H1 (cell line): Measurements from ENCODE around the gene NBEA. TPM values are rescaled to one million over a fixed set of nuclear protein-coding genes. Genes with fewer than 3 reads are reported as not detected.

Source experiments
- CTCF ChIA-PET: fragments of 300-600 bp; sonication (Branson Sonifier 250); formaldehyde crosslinking; loops from one replicate; lab custom pipeline; 2021; ENCODE audit not compliant: partially characterized antibody; lab: Charles Lee
- POLR2A ChIA-PET: fragments of 300-600 bp; sonication (Branson Sonifier 250); formaldehyde crosslinking; loops from one replicate; lab custom pipeline; 2021; ENCODE audit warnings: inconsistent platforms; ENCODE audit not compliant: partially characterized antibody; lab: Charles Lee
- DNase-seq, 2 experiments: peaks; one replicate each; pipeline versions ENCODE4 v3.0.0 to v3.0.0-alpha.2; 2010 to 2022; ENCODE audit warnings: low spot score in 2 of 2, low read depth in 1 of 2, mixed read lengths in 1 of 2
- FAIRE-seq: peaks from 2 replicates; lab custom pipeline; 2011; peaks lifted over from hg19 to GRCh38; lab: Jason Lieb, UNC
- H2AFZ ChIP-seq: 2 replicates; pipeline ENCODE4 v1.8.1; 2012; ENCODE audit warnings: low read length, inconsistent platforms
- H2AK5ac ChIP-seq: 2 replicates; pipeline ENCODE4 v1.6.1; 2013; ENCODE audit warnings: low read depth, low read length
- H2BK120ac ChIP-seq: replicated peaks from 2 replicates; pipeline ENCODE3; 2013; ENCODE audit warnings: low read depth, low read length, inconsistent platforms
- H2BK12ac ChIP-seq: 2 replicates; pipeline ENCODE4 v1.6.1; 2013; ENCODE audit warnings: low read depth, low read length
- H2BK15ac ChIP-seq: 2 replicates; pipeline ENCODE4 v1.6.1; 2013; ENCODE audit warnings: low read length
- H2BK20ac ChIP-seq: 2 replicates; pipeline ENCODE4 v1.6.1; 2013; ENCODE audit warnings: low read length
- H2BK5ac ChIP-seq: 2 replicates; pipeline ENCODE4 v1.6.1; 2013; ENCODE audit warnings: low read depth, low read length
- H3K14ac ChIP-seq: 2 replicates; pipeline ENCODE4 v1.6.1; 2013; ENCODE audit warnings: inconsistent platforms; ENCODE audit not compliant: insufficient read length
- H3K18ac ChIP-seq: 2 replicates; pipeline ENCODE4 v1.6.1; 2013; ENCODE audit warnings: low read length; ENCODE audit errors: extremely low read depth
- H3K23ac ChIP-seq: 2 replicates; pipeline ENCODE4 v1.6.1; 2013; ENCODE audit warnings: inconsistent platforms; ENCODE audit not compliant: insufficient read length
- H3K23me2 ChIP-seq: 2 replicates; pipeline ENCODE4 v1.6.1; 2013; ENCODE audit warnings: low read depth, low read length
- H3K27ac ChIP-seq: 2 replicates; pipeline ENCODE4 v1.6.1; 2011; ENCODE audit warnings: low read depth, low read length, inconsistent platforms
- H3K27me3 ChIP-seq, 4 experiments: replicated peaks in 1 of 4; 1 replicate in 1 of 4; 2 replicates in 3 of 4; pipeline versions ENCODE4 v1.6.1 to v1.8.1; 2011 to 2013; ENCODE audit warnings: low read length in 3 of 4, mild to moderate bottlenecking in 3 of 4, inconsistent platforms in 2 of 4, mixed read lengths in 2 of 4, moderate library complexity in 1 of 4; ENCODE audit not compliant: control insufficient read depth in 3 of 4, insufficient read depth in 3 of 4; ENCODE audit errors: extremely low read depth in 1 of 4
- H3K36me3 ChIP-seq, 4 experiments: 2 replicates each; pipeline versions ENCODE4 v1.6.1 to v1.8.1; 2011 to 2013; ENCODE audit warnings: mild to moderate bottlenecking in 4 of 4, low read length in 3 of 4, moderate library complexity in 2 of 4, control low read depth in 1 of 4, inconsistent platforms in 1 of 4; ENCODE audit not compliant: insufficient read depth in 4 of 4, control insufficient read depth in 2 of 4
- H3K4ac ChIP-seq: replicated peaks from 2 replicates; pipeline ENCODE3; 2013; ENCODE audit warnings: low read length, low read depth, mixed read lengths, inconsistent platforms; ENCODE audit not compliant: insufficient read length
- H3K4me1 ChIP-seq, 4 experiments: replicated peaks in 1 of 4; 1 replicate in 1 of 4; 2 replicates in 3 of 4; pipeline versions ENCODE4 v1.6.1 to v1.8.1; 2011 to 2013; ENCODE audit warnings: low read length in 3 of 4, inconsistent platforms in 2 of 4, mixed read lengths in 1 of 4; ENCODE audit not compliant: insufficient read depth in 4 of 4, control insufficient read depth in 3 of 4
- H3K4me2 ChIP-seq, 2 experiments: 2 replicates each; pipeline versions ENCODE4 v1.6.1 to v1.8.1; 2011 to 2013; ENCODE audit warnings: low read depth in 2 of 2, low read length in 2 of 2, control low read depth in 1 of 2, inconsistent platforms in 1 of 2, mild to moderate bottlenecking in 1 of 2; ENCODE audit not compliant: insufficient read depth in 1 of 2
- H3K4me3 ChIP-seq, 4 experiments: fragments of 200-600, 300-600 bp in 1 of 4; sonication (generic), shearing (Covaris generic), sonication (Bioruptor Twin) in 1 of 4; 2 replicates each; pipeline versions ENCODE4 v1.5.1 to v1.8.1; 2011 to 2016; ENCODE audit warnings: low read length in 4 of 4, low read depth in 3 of 4, control low read depth in 2 of 4, inconsistent platforms in 2 of 4, mild to moderate bottlenecking in 2 of 4, mixed read lengths in 1 of 4, moderate library complexity in 1 of 4; ENCODE audit not compliant: insufficient read depth in 2 of 4; ENCODE audit errors: extremely low read depth in 1 of 4
- H3K56ac ChIP-seq: replicated peaks from 2 replicates; pipeline ENCODE3; 2013; ENCODE audit warnings: low read depth, mild to moderate bottlenecking, mixed read lengths, low read length, inconsistent platforms; ENCODE audit not compliant: insufficient read length
- H3K79me1 ChIP-seq: 2 replicates; pipeline ENCODE4 v1.6.1; 2013; ENCODE audit warnings: low read depth, low read length, control low read depth
- H3K79me2 ChIP-seq, 2 experiments: 2 replicates each; pipeline versions ENCODE4 v1.6.1 to v1.8.1; 2012 to 2013; ENCODE audit warnings: low read length in 2 of 2, mild to moderate bottlenecking in 2 of 2, inconsistent platforms in 1 of 2; ENCODE audit not compliant: insufficient read depth in 2 of 2, control insufficient read depth in 1 of 2
- H3K9ac ChIP-seq, 4 experiments: replicated peaks in 1 of 4; 1 replicate in 1 of 4; 2 replicates in 3 of 4; pipeline versions ENCODE4 v1.6.1 to v1.8.1; 2011 to 2013; ENCODE audit warnings: low read depth in 3 of 4, low read length in 3 of 4, control low read depth in 2 of 4, mild to moderate bottlenecking in 2 of 4, moderate library complexity in 2 of 4, inconsistent platforms in 1 of 4; ENCODE audit errors: extremely low read depth in 1 of 4
- H3K9me3 ChIP-seq, 2 experiments: 2 replicates each; pipeline versions ENCODE4 v1.6.1 to v1.8.1; 2012 to 2013; ENCODE audit warnings: mild to moderate bottlenecking in 2 of 2, moderate library complexity in 2 of 2, control low read depth in 1 of 2, inconsistent platforms in 1 of 2, low read depth in 1 of 2, low read length in 1 of 2, mixed read lengths in 1 of 2; ENCODE audit not compliant: insufficient read depth in 2 of 2
- H4K20me1 ChIP-seq, 2 experiments: replicated peaks in 1 of 2; 2 replicates each; pipeline versions ENCODE3 to v1.8.1; 2011 to 2013; ENCODE audit warnings: inconsistent platforms in 2 of 2, low read length in 2 of 2, mild to moderate bottlenecking in 1 of 2; ENCODE audit not compliant: insufficient read depth in 2 of 2, control insufficient read depth in 1 of 2
- H4K5ac ChIP-seq: 2 replicates; pipeline ENCODE4 v1.6.1; 2013; ENCODE audit warnings: low read length, low read depth, mixed read lengths, inconsistent platforms; ENCODE audit not compliant: insufficient read length
- H4K8ac ChIP-seq: 2 replicates; pipeline ENCODE4 v1.8.0; 2013; ENCODE audit warnings: mild to moderate bottlenecking, moderate library complexity, low read length, inconsistent platforms; ENCODE audit not compliant: insufficient read depth; ENCODE audit errors: extremely low read depth
- H4K91ac ChIP-seq: replicated peaks from 2 replicates; pipeline ENCODE3; 2013; ENCODE audit warnings: low read length, mixed read lengths, inconsistent platforms; ENCODE audit not compliant: insufficient read length
- ATF3 ChIP-seq: IDR thresholded peaks from 2 replicates; pipeline ENCODE4 v1.6.1; 2011; ENCODE audit warnings: low read depth, mild to moderate bottlenecking, low read length; ENCODE audit not compliant: insufficient read depth
- BACH1 ChIP-seq: IDR thresholded peaks from 2 replicates; pipeline ENCODE4 v1.6.1; 2012; ENCODE audit warnings: low read length, improper control_type of control experiment
- CREB1 ChIP-seq: IDR thresholded peaks from 2 replicates; pipeline ENCODE4 v1.6.1; 2012; ENCODE audit warnings: inconsistent platforms
- EP300 ChIP-seq, 2 experiments: IDR thresholded peaks; 1 replicate in 1 of 2; 2 replicates in 1 of 2; pipeline ENCODE4 v1.6.1; 2011 to 2012; ENCODE audit warnings: low read depth in 2 of 2, low read length in 2 of 2, mild to moderate bottlenecking in 2 of 2, borderline replicate concordance in 1 of 2, inconsistent platforms in 1 of 2, moderate library complexity in 1 of 2
- NANOG ChIP-seq: IDR thresholded peaks from 2 replicates; pipeline ENCODE4 v1.6.1; 2011; ENCODE audit warnings: low read length, low read depth, mild to moderate bottlenecking, inconsistent platforms; ENCODE audit not compliant: insufficient read depth, poor library complexity, severe bottlenecking
- RFX5 ChIP-seq: IDR thresholded peaks from 2 replicates; pipeline ENCODE4 v1.6.1; 2011; ENCODE audit warnings: low read depth, low read length, improper control_type of control experiment, borderline replicate concordance
- SP1 ChIP-seq: IDR thresholded peaks from 2 replicates; pipeline ENCODE4 v1.6.1; 2011; ENCODE audit warnings: low read depth, low read length
- SP2 ChIP-seq: IDR thresholded peaks from 2 replicates; pipeline ENCODE4 v1.6.1; 2012; ENCODE audit warnings: mild to moderate bottlenecking, low read length, inconsistent platforms
- TAF1 ChIP-seq: IDR thresholded peaks from 2 replicates; pipeline ENCODE4 v1.6.1; 2011; ENCODE audit warnings: mild to moderate bottlenecking, low read depth, low read length
- TCF12 ChIP-seq: IDR thresholded peaks from 2 replicates; pipeline ENCODE4 v1.6.1; 2011; ENCODE audit warnings: low read depth, mild to moderate bottlenecking, low read length
- ZNF274 ChIP-seq: IDR thresholded peaks from 2 replicates; pipeline ENCODE4 v1.7.0; 2012; ENCODE audit warnings: low read length, borderline replicate concordance; ENCODE audit errors: extremely low read depth
- WGBS, 2 experiments: shearing (Covaris generic) in 1 of 2; methylation state at CpG; one replicate each; pipeline versions ENCODE4 v1.1.6 to v1.1.7; 2013 to 2015; ENCODE audit warnings: low lambda C conversion rate in 2 of 2, mixed read lengths in 2 of 2, inconsistent platforms in 1 of 2, low coverage in 1 of 2, missing lambda C conversion rate in 1 of 2; ENCODE audit not compliant: insufficient replicate concordance in 2 of 2, insufficient coverage in 1 of 2, insufficient read length in 1 of 2; ENCODE audit errors: extremely low coverage in 1 of 2, missing lambda C conversion rate in 1 of 2; 5-methylcytosine and 5-hydroxymethylcytosine counted together
- polyA plus RNA-seq, 7 experiments: library from polyadenylated mRNA; depleted of rRNA in 3 of 7; stranded (reverse) in 5 of 7; unstranded in 2 of 7; fragments of >200 nt in 5 of 7; fragments of 200-250 nt in 2 of 7; gene quantifications; 1 replicate in 5 of 7; 2 replicates in 1 of 7; 4 replicates in 1 of 7; pipeline versions ENCODE4 v1.2.1 to v1.2.3, GENCODE V29; 2011 to 2013; ENCODE audit warnings: missing spikeins in 2 of 7, mixed read lengths in 2 of 7
- total RNA-seq: library from RNA; stranded (reverse); fragmentation: NEBNext Ultra II Directional; extraction: Animal tissue kit (Norgen Biotek cat#: 25700); gene quantifications from 2 replicates; pipeline ENCODE4 v1.2.1, GENCODE V29; 2021

Gene NBEA
- total and polyA plus RNA-seq, 2 of the 8 experiments (the other 6 are each of a cell fraction or from before 2014, with no cell fraction given) = 14.2 to 21.5 TPM

- 3% methylated on average over 35 of the region's 35 CpGs; no CpG with 5 or more reads in 1 of the 2 experiments for WGBS, 2 experiments
- CTCF ChIA-PET = interaction anchor here (1.1 kb wide), 1 partner anchor 245 kb away, joined by 4 read pairs; no protein-coding TSS in a partner anchor
- TF ChIP-seq BACH1 (no peak), NANOG (no peak), ATF3 (no peak), SP1 (no peak), SP2 (no peak), RFX5 (no peak), EP300 (IDR thresholded peaks at IDR 0.05; ENCODE audit: borderline replicate concordance in 1 of 2, low read depth in 2 of 2, low read length in 2 of 2) (no peak), ZNF274 (no peak), TCF12 (no peak), TAF1 (no peak), CREB1 (no peak)
Measured at GRCh38 chr13:35475960-35476943, 534.2 kb downstream of the NBEA start, which contains the start of gene MAB21L1. Gene MAB21L1 (minus strand): TSS chr13:35476689. CDS start chr13:35476138, 551 bp downstream.

More at GRCh38 chr13:35475960-35476943, 534.2 kb downstream of the NBEA start, which contains the start of gene MAB21L1:
- no peak within 1 kb of the TSS for H3K14ac ChIP-seq
- no peak within 1 kb of the TSS for H3K27ac ChIP-seq
- peak in 1 of 2 experiments; percentile 59 for DNase-seq
- H3K4me3 ChIP-seq = peak within 1 kb of the TSS; percentile 41 to 63 (median 48)
- peaks cover 13 to 40% (median 28%) of the 10 kb centered on the region in 4 experiments for H3K4me1 ChIP-seq
- peaks cover 22 to 36% of the 10 kb centered on the region in 2 experiments for H4K20me1 ChIP-seq
- no peak within 1 kb of the TSS for H2BK5ac ChIP-seq
- FAIRE-seq = no peak
- H3K23ac ChIP-seq = no peak within 1 kb of the TSS
- H3K36me3 ChIP-seq = no peaks in the 10 kb centered on the region
- H3K79me1 ChIP-seq = no peaks in the 10 kb centered on the region
- H3K79me2 ChIP-seq = no peaks in the 10 kb centered on the region
- POLR2A ChIA-PET = no interaction called here
- H3K9me3 ChIP-seq = no peaks in the 10 kb centered on the region
- H2BK120ac ChIP-seq = no peak within 1 kb of the TSS
- 0 out of 2 replicates have a peak within 1 kb of the TSS, but pooled peaks have one; percentile 6 for H2BK20ac ChIP-seq
- no peak within 1 kb of the TSS for H4K5ac ChIP-seq
- H4K8ac ChIP-seq = peak within 1 kb of the TSS; percentile 36; the same call in 1 of the 2 replicates
- peaks cover 46 to 80% (median 62%) of the 10 kb centered on the region in 4 experiments for H3K27me3 ChIP-seq
- H3K56ac ChIP-seq = no peak within 1 kb of the TSS
- 0 out of 2 replicates have a peak within 1 kb of the TSS, but pooled peaks have one; percentile 3 for H3K18ac ChIP-seq
- H3K23me2 ChIP-seq = peaks cover 22% of the 10 kb centered on the region
- 0 out of 2 replicates have a peak within 1 kb of the TSS, but pooled peaks have one; percentile 21 for H2BK12ac ChIP-seq
- H2BK15ac ChIP-seq = no peak within 1 kb of the TSS
- peak within 1 kb of the TSS; percentile 34 for H3K4ac ChIP-seq
- H2AFZ ChIP-seq = no peak within 1 kb of the TSS
- 0 out of 7 replicates have a peak within 1 kb of the TSS, but pooled peaks of 1 of the 4 experiments have one; percentile 50 for H3K9ac ChIP-seq
- H3K4me2 ChIP-seq = peak within 1 kb of the TSS; percentile 92 to 93
- no peak within 1 kb of the TSS for H4K91ac ChIP-seq
- no peak within 1 kb of the TSS for H2AK5ac ChIP-seq
